CD4-positive, alpha-beta T cell treated with Interleukin-21 for 1 hour (primary cell): ENCODE data around the gene ADO.
A peak's percentile ranks its signal among the peaks of the same experiment; 100 is the strongest.
"Not testable (repeated sequence)": the region's sequence is repeated elsewhere in the genome, so short reads cannot be mapped to it uniquely, and the experiment has no call there.

Experiments used
- DNase-seq: peaks from one replicate; pipeline ENCODE4 v3.0.0-alpha.2; 2020

ADO gene

DNA sequence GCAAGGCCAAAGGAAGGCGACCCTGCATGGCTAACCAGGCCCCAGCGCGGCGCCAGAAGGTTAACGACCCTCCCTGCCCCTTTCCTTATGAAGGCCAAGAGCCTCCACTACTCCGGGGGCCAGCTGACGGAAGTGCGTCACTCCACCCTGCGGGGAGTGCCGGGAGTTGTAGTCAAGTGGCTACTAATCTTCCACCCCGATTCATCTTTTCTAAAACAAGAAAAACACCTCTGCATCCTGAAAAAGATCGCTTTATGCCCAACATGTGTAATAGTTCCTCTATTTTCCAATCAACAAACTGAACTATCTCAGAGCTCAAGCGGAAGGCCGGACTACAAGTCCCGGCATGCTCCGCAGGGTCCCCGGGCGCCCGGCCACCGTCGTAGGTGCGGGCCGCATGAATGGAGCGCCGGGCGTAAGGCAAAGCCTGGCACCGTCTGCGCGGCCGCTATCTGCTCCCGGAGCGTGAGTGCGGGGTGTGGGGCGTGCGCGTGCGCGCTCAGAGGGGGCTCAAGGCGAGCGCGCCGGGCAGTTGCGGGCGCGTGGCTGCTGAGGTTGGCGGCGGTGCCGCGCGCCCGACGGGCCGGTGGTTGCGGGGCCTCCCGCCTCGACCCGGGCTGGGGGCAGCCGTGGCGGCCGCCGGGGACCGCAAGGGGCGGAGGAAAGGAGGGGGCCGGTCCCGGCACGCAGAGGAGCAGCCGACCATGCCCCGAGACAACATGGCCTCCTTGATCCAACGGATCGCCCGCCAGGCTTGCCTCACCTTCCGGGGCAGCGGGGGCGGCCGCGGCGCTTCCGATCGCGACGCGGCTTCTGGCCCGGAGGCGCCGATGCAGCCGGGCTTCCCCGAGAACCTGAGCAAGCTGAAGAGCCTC lies at the start of gene ADO:
Gene ADO, plus strand, starts transcription at position 365 of the 875 bp plus-strand sequence. Its CDS starts 340 bp downstream, at position 705.
- DNase-seq, result peak; percentile 81

DNA sequence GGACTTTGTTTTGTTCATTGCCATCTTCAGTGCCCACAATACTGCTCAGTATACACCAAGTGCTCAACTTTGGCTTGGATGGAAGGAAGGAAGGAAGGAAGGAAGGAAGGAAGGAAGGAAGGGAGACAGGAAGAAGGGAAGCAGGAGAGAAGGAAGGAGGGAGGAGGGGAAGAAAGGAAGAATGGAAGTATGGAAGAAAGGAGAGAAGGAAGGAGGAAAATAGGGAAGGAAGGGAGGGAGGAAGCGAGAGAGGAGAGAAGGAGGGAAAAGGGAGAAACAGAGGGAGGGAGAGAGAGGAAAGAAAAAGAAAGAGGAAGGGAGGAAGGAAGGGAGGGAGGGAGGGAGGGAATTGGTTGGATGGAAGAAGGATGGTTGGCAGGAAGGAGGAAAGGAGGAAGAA lies 49.6 kb upstream of the ADO start:
- no peak for DNase-seq

DNA sequence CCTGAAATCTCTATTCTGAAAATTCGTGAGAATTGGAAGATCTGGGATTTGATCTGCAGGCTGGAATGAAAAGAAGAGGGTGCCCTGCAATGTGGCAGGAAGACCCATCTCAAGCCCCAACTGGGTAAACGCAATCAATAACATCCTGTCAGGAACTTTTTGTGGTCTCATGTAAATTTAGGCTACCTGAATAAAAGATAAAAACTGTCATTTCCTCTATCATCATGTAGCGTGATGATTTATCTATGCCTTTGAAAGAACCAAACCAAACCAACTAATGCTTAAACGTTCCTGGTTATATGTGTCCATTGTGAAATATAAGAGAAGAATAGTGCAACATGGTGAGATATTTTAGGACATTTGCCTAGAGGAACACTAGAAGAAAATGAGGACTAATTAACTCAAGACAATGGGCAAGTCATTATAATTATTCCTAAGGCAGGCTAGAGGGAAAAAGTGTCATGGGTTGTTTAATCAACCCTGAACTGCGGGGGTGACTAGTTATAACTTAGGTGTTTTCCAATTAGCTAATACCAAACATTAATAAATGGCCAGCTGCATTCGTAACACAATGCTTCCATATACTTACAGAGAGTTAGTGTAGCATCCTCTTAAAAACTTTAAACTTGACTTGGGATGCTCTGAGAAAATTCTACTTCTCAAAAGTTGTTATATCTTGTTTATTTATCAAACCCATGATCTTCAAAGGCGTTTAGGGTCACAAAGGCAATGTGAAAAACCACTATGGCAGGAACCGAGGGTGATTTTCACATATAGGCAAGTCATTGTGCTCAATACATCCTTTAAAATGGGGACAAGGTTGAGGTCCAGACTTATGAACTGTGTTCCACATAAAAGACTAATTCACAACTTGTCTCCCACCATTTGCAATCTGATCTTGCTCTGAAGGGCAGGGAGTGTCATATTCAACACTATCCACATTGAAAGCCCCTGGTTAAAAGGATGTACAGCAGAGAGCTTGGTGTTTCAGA lies 48.6 kb upstream of the ADO start:
- peak; percentile 28 for DNase-seq

DNA sequence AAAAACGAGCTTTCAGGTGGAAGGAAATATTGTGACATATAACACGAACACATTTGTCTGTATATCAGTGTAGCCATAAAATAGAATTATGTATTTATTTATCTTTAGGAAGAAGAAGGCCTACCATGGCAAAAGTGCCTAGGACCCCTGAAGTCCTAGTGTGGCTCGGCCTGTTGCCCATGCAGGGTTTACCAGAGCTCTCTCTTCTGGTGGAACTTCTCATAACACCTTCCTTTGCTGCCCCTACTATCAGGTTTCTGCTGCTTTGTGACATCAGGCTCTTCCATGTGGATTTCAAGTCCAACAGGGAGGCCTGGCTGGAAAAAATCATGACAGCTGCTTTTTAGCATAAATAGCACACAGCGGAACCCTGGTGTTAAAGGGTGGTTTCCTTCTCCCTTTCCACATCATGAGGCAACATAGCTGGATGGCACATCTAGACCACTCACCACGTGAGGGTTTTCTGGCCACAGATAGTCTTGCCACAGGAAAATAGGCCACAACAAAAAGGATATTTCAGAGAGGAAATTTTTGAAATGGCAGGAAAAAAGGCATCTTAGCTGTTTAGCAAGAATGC lies 44.8 kb upstream of the ADO start:
- no peak for DNase-seq

DNA sequence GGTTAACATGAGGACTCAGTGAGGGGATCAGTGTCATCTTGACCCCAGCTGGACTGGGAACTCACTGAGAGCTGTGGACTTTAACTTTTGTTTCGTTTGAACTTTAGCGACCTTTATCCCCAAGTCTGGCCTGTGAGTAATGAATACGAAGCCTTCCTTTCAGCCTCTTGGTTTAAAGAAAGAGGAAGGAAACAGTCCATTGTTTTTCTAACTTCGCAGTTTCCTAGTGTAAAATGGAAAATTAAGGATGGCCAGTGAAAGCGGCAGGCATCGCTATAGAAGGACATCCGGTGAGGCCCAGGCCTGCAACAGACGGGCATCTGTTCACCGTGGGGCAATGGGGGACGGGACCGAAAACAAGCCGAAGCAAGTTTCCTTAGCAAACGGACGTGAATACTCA lies 44.1 kb upstream of the ADO start:
- no peak for DNase-seq

DNA sequence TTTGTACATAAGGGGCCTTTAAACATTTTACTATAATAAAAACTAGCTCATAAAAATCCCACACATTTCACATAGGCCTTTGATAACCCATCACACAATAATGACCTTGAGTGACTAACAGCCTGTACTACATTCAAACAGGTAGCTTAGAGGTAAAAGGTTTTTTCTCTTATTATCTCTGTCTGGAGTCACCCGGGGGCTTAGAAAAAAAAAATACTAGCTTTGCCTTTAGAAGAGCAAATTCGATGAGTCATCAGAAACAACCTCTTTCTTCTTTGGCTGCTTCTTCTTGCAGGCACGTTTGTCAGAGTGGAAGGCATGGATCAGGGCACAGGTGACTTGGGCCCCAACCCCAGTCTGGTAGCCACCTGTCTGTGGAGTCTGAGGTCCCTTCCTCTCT lies 43.4 kb upstream of the ADO start:
- no peak for DNase-seq

DNA sequence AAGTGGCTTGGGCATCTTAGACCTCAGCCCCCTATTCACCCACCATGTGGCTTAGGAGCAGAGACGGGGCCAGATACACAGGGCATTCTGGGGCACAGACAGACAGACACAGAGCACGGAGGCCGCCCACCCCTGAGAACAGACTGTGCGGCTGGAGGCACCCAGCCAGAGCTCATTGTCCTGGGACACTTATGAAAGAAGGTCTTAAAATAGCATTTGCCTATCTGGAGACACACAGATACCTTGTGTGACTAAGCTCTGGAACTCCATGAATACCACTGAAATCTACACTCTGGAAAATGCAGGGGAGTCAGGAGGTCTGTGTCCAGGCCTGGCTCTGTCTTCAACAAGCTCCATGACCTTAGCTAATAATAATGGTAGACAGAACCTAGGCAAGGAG lies 41.4 kb upstream of the ADO start:
- no peak for DNase-seq

DNA sequence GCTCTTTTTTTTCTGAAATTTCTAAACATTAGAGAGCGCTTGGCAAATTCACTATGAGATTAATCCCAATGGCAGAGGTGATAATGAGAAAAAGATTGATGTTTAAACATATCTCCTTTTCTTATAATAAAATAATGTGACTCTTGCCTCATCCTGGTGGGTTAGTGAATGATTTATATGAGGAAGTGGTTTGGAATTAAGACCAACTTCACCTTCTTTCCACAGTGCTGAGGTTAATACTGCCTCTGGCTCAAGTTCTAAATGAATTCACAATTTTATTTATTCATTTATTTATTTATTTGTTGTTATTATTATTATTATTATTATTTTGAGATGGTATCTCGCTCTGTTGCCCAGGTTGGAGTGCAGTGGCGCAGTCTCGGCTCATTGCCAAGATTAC lies 40.5 kb upstream of the ADO start:
- no peak for DNase-seq

DNA sequence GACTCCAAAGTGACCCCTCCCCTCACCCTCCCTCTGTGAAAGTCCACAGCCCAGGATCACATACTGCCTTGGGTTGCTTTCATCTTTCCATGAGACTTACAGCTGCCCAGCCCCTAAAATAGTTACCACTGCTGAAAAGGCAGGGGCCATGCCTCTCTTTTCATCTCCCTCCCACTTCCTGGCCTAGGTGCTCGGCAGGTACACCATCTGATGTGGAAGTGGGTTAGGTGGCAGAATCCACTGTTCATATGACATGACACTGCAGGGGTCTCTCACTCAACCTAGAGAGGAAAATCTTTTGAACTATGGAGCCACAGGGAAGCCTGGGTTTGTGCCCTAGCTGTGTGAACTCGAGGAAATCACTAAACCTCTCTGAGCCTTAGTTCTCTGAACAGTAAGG lies 38.8 kb upstream of the ADO start:
- no peak for DNase-seq

DNA sequence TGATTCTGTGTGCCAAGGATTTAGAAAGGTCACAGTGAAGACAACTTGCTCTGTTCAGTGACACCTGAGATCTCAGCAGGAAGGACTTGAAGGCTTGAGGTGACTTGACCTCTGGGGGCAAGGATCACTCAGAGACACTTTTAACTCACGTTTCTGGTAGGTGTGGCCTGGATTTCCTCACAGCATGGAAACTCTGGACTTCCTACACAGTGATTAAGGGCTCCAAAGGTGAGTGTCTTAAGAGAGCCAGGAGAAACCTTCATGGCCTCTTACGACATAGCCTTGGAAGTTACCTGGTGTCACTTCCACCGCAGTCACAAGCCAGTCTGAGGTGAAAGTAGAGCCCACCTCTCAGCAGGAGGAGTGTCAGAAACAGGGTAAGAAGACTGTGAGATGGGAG lies 38.1 kb upstream of the ADO start:
- DNase-seq, result no peak

DNA sequence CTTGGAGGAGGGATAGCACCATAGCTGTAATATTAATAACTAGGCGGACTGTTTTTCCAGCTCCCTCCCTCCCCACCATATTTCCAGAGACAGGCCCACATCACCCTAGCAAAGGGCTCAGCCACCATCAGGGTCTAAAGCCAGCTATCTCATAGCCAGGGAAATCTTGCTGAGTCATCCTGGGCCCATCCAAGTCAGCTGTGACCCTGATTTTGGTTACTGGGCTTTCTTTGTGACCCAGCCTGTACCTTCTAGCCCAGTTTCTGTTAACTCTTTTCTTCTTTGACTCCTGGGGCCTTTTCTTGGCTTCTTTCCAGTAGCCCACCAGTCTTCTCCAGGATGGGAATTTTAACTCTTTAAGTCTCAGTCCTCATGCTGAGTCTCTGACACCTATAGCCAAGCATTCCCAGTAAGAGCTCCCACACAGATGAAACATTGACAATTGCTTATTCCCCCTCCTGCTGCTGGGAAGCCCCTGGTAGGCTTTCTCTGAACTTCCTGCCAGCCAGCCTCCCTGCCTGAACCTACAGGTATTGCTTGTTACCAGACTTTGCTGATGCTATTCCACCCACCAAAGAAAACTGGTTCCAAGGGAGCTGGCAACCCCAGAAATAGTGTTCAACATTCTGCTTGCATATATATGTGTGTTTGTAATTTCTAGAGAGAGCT lies 34.8 kb upstream of the ADO start:
- DNase-seq, result no peak

DNA sequence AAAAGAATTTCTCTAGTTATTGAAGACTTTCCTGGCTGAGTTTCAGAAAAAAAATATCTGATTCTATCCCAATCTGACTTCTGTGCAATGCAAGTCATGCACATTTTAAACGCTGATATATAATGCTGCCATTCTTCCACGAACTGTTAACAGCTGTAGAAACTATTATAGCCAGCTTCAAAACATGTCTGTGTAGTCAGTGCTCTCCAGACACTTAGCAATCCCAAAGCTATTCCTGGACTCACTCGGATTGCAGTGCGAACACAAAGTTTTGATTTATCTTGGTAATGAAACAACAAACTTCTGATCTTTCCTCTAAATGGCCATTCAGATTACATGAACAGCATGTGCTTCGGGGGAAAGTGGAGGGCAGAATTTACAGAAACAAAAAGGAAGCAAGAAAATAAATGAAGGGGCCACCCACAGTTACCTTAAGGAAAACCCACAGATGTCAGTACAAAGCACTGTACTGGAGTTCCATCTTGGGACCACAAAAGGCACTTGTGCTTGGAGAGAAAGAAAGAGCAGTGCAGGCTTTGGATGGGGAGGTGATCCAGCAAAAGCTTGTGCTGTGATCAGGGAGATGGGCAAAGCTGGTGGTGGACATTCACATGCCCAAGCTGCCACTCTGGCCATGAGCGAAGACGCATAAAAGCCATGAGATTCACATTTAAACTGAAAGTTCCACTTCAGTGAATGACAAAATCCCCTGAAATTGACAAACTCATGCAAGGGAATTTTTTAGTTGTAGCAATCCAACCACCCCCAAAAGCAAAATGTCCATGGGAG lies 32.1 kb upstream of the ADO start:
- DNase-seq, result no peak

DNA sequence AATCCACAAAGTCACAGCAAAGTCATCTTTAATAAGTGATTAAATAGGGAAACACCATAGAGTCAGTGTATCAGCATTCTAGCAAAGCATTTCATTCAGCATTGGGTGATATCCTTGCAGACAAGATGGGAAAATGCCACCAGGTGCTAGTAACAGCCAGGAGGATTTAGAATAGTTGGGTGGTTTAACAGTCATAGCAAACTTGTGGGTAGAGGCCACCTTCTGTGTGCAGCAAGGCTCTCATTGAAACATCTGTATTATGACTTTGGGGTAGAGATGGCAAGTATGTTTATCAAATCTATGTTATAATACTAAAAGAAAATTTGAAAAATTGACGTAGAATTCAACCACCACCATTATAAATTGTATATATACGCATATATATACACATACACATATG lies 26.4 kb upstream of the ADO start:
- no peak for DNase-seq

DNA sequence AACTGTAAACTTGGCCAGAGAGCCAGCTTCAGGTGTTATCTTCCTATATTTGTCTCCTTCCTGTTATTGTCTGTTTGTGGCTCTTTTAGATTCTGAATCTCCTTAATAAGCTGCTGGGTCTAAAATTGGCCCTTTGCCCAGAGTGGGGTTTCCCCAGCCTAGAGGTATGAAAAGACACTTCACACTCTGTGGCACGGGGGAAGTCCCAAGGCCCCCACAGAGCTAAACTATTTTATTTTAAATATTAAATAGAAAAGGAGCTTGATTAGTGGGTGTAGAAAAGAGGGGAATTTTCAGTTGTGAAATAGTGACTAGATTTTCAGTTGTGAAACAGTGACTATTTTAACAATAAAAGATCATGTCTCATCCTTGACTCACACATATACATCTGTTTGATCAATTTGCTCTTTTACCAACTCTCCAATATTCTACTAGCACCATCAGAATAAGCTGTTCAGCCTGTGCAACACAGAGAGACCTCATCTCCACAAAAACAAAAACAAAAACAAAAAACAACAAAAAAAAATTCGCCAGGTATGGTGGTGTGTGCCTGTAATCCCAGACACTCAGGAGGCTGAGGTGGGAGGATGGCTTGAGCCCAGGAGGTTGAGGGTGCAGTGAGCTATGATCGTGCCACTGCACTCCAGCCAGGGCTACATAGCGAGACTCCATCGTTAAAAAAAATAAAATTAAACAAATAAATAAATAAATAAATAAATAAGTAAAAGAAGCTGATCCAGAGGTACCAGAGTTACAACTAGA lies 24.9 kb upstream of the ADO start:
- DNase-seq, result peak; percentile 91

DNA sequence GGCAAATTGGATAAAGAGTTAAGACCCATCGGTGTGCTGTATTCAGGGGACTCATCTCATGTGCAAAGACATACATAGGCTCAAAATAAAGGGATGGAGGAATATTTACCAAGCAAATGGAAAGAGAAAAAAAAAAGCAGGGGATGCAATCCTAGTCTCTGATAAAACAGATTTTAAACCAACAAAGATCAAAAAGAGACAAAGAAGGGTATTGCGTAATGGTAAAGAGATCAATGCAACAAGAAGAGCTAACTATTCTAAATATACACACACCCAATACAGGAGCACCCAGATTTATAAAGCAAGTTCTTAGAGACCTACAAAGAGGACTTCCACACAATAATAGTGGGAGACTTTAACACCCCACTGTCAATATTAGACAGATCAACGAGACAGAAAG lies 20.0 kb upstream of the ADO start:
- DNase-seq, result not testable (repeated sequence)

DNA sequence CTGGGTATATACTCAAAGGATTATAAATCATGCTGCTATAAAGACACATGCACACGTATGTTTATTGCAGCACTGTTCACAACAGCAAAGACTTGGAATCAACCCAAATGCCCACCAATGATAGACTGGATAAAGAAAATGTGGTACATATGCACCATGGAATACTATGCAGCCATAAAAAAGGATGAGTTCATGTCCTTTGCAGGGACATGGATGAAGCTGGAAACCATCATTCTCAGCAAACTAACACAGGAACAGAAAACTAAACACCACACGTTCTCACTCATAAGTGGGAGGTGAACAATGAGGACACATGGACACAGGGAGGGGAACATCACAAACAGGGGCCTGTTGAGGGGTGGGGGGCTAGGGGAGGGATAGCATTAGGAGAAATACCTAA lies 16.2 kb upstream of the ADO start:
- DNase-seq, result not testable (repeated sequence)

DNA sequence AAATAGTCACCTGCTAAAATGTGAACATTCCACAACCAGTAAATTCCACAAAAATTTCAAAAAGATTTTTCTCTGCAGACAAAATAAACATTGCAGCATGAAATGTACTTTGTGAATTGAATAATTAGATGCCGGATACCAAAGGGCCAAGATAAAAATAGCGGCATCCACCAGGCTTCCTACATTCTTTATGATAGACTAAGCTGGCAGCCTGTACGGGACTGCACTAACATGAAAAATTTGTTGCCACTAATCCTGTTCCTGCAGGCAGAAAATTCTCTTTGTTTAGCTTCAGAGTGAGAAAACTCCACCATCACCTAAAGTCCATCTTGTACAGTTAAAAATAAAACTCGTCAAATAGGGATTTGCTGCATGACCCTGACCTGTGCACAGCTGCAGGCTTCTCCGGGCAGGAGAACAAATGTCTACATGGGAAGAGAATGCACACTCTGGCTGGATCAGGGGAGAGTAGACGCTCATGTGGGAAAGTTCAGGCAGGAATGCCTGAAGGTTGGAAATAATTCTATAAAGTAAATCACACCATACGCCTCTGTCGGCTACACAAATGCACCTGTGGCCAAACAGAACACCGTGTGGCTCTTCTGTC lies 15.6 kb upstream of the ADO start:
- DNase-seq, result no peak

DNA sequence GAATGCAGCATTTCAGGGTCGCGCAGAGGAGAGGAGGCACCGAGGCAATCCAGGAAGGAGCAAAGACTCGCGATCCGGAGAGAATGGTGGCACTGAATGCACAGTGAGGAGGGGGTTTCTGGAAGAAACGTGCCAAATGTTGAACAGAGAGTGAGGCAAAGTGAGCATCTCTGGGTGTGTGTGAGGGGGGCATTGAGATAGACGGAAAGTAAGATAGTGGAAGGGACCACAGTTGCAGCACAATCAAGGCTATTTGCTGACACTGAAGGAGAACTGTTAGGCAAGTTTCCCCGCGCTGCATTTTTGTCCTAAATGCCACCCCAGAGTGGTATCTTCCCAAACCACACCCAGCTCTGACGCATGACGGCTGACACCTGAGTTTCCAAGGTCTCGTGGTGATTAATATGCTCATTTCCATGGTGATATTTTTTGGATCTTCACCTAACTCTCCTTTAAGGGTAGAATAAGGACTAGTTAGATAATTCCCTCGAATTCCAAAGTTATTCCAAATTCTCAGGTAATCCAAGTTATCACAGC lies 14.4 kb upstream of the ADO start:
- DNase-seq, result no peak

DNA sequence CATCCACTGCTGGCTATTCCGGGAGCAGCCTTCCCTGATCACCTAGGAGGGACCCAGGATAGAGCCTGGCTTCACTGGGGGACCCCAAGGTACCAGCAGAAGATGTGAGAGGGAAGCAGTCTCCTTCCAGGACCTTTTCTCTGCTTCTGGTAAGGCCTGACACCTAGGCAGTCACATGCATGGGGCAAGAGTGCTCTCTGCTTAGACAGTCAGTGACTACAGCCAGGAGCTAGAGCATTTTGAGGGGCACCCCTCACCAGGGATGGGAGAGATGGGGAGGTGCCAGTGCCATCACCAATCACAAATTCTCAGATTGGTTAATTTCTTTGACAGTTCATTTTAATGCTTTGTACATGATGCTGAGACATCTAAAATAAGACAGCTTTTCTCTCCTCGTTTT lies 13.9 kb upstream of the ADO start:
- no peak for DNase-seq

DNA sequence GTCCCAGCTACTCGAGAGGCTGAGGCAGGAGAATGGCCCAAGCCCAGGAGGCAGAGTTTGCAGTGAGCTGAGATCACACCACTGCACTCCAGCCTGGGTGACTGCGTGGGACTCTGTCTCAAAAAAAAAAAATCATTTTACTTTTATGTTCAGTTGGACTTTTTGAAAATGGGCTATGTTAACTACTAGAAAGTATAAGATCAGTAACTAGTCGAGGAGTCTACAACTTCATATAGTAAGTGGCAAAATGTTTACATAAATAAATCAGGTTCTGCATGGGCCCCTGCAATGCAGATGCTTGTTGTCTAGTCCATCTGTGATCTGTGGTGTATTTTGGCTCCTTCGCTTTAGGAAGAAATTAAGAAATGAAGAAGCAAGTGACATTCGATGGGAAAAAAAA lies 12.3 kb upstream of the ADO start:
- no peak for DNase-seq

DNA sequence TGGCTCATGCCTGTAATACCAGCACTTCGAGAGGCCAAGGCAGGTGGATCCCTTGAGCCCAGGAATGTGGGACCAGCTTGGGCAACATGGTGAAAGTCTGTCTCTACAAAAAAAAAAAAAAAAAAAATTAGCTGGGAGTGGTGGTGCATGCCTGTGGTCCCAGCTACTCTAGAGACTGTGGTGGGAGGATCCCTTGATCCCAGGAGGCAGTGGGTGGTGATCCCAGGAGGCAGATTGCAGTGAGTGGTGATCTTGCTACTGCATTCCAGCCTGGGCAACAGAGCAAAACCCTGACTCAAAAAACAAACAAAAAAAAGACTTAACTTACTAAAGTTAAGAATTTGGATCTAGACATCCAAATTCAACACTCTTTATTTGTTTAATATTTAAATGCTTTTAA lies 10.2 kb upstream of the ADO start:
- no peak for DNase-seq
